ENCODE results near the gene ASTN1.

Gene ASTN1

DNA sequence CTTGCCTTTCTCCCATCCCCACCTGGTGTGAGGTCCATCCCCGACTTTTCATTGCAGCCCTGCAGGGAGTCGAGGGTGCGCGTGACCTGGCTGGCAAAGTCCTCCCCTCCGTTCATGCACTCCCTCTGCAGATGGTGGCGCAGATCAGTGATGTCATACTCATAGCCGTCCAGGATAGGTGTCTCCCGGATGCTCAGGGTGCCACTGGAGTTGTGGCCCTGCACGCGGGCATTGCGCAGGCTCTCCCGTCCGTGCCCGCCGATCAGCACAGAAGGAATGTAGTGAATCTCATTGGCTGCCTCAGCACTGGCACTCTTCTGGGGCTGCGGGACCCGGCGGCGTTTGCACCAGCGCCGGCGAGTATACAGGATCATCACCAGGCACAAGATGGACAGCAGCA lies 132.1 kb downstream of the ASTN1 start:
- 96% methylated on average over 18 of the region's 22 CpGs for WGBS
- no peak overlapping the region for H3K14ac ChIP-seq (ENCODE audit: low read length in 2 of 2)

GRCh38 chr1:177024623-177025022 lies 139.9 kb downstream of the ASTN1 start:
- Histone ChIP-seq H2BK5ac (ENCODE audit: low read depth, low read length, poor library complexity, severe bottlenecking) (no peak overlapping the region), H3K4me1 (ENCODE audit: control insufficient read depth, insufficient read depth, low read depth, low read length) (no peaks in the 10 kb centered on the region), H2BK15ac (ENCODE audit: low read depth, poor library complexity, severe bottlenecking) (no peak overlapping the region), H2AFZ (ENCODE audit: low read depth, low read length) (no peak overlapping the region), H3K14ac (ENCODE audit: low read length in 2 of 2) (no peak overlapping the region), H3K9me3 (ENCODE audit: control insufficient read depth, low read length) (no peaks in the 10 kb centered on the region), H3K27ac (ENCODE audit: low read length, poor library complexity, severe bottlenecking) (no peak overlapping the region), H3K36me3 (ENCODE audit: control insufficient read depth in 1 of 2, insufficient read depth in 2 of 2, low read depth in 1 of 2, low read length in 2 of 2) (no peaks in the 10 kb centered on the region), H2AK5ac (ENCODE audit: low read length, severe bottlenecking) (no peak overlapping the region), H3K4ac (ENCODE audit: low read depth in 1 of 2, low read length in 2 of 2) (no peak overlapping the region), H4K8ac (ENCODE audit: low read length) (no peak overlapping the region), H2BK12ac (ENCODE audit: low read length in 2 of 2) (no peak overlapping the region), H4K91ac (ENCODE audit: low read length) (no peak overlapping the region), H3K4me3 (ENCODE audit: insufficient read depth in 1 of 2, low read depth in 1 of 2, low read length in 2 of 2) (no peak overlapping the region), H3K27me3 (ENCODE audit: control insufficient read depth in 1 of 2, insufficient read depth in 1 of 2, low read length in 2 of 2) (peaks cover 0 to 3% of the 10 kb centered on the region in 2 experiments), H2BK120ac (ENCODE audit: low read depth, low read length) (no peak overlapping the region), H3K18ac (ENCODE audit: low read depth in 1 of 2, low read length in 2 of 2) (no peak overlapping the region), H3K4me2 (ENCODE audit: low read length, poor library complexity, severe bottlenecking) (no peak overlapping the region), H3K23ac (ENCODE audit: low read length in 2 of 2) (no peak overlapping the region), H3K9ac (ENCODE audit: low read length) (no peak overlapping the region), H3K79me1 (replicated peaks; ENCODE audit: low read length, poor library complexity, severe bottlenecking) (no peaks in the 10 kb centered on the region)
- no peak for DNase-seq
- 82% methylated on average over 4 of the region's 4 CpGs for WGBS

More for the DNA sequence above, 132.1 kb downstream of the ASTN1 start:
- H2BK120ac ChIP-seq (ENCODE audit: low read depth, low read length) = no peak overlapping the region
- H3K36me3 ChIP-seq (ENCODE audit: control insufficient read depth in 1 of 2, insufficient read depth in 2 of 2, low read depth in 1 of 2, low read length in 2 of 2) = no peaks in the 10 kb centered on the region
- no peak overlapping the region for H3K27ac ChIP-seq (ENCODE audit: low read length, poor library complexity, severe bottlenecking)
- no peak overlapping the region for H3K4me2 ChIP-seq (ENCODE audit: low read length, poor library complexity, severe bottlenecking)
- H2BK12ac ChIP-seq (ENCODE audit: low read length in 2 of 2) = no peak overlapping the region
- DNase-seq = no peak
- H2BK5ac ChIP-seq (ENCODE audit: low read depth, low read length, poor library complexity, severe bottlenecking) = no peak overlapping the region
- no peak overlapping the region for H2BK15ac ChIP-seq (ENCODE audit: low read depth, poor library complexity, severe bottlenecking)
- H3K9ac ChIP-seq (ENCODE audit: low read length) = no peak overlapping the region
- no peak overlapping the region for H3K4me3 ChIP-seq (ENCODE audit: insufficient read depth in 1 of 2, low read depth in 1 of 2, low read length in 2 of 2)
- H3K23ac ChIP-seq (ENCODE audit: low read length in 2 of 2) = no peak overlapping the region
- no peak overlapping the region for H4K91ac ChIP-seq (ENCODE audit: low read length)
- no peak overlapping the region for H2AK5ac ChIP-seq (ENCODE audit: low read length, severe bottlenecking)
- no peaks in the 10 kb centered on the region for H3K4me1 ChIP-seq (ENCODE audit: control insufficient read depth, insufficient read depth, low read depth, low read length)
- H2AFZ ChIP-seq (ENCODE audit: low read depth, low read length) = no peak overlapping the region
- H4K8ac ChIP-seq (ENCODE audit: low read length) = no peak overlapping the region
- no peak overlapping the region for H3K4ac ChIP-seq (ENCODE audit: low read depth in 1 of 2, low read length in 2 of 2)
- peaks cover 7 to 10% of the 10 kb centered on the region in 2 experiments for H3K27me3 ChIP-seq (ENCODE audit: control insufficient read depth in 1 of 2, insufficient read depth in 1 of 2, low read length in 2 of 2)
- no peaks in the 10 kb centered on the region for H3K9me3 ChIP-seq (ENCODE audit: control insufficient read depth, low read length)
- H3K18ac ChIP-seq (ENCODE audit: low read depth in 1 of 2, low read length in 2 of 2) = no peak overlapping the region
- H3K79me1 ChIP-seq (replicated peaks; ENCODE audit: low read length, poor library complexity, severe bottlenecking) = no peaks in the 10 kb centered on the region

DNA sequence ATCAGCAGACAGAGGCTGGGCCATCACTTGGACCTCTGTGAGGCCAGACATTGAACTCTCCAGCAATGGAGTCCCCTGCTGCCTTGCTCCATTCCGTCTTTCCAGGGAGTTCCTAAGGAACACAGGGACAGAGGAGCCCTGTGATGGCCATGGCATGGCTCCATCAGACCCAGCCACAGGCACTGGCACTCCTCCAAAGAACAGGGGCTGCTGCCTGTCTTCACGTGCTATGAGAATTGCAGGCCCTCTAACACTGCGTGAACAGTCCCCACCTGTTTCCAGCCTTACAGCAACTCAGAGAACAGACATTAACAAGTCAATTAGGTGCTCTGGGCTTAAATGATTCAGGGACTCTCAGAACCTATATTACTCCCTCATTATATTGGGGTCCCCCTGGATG lies 140.8 kb downstream of the ASTN1 start:
- no peak overlapping the region for H3K9ac ChIP-seq (ENCODE audit: low read length)
- H2BK120ac ChIP-seq (ENCODE audit: low read depth, low read length) = no peak overlapping the region
- no peak for DNase-seq
- H2AK5ac ChIP-seq (ENCODE audit: low read length, severe bottlenecking) = no peak overlapping the region
- no peak overlapping the region for H3K4me2 ChIP-seq (ENCODE audit: low read length, poor library complexity, severe bottlenecking)
- no peak overlapping the region for H2BK12ac ChIP-seq (ENCODE audit: low read length in 2 of 2)
- no peaks in the 10 kb centered on the region for H3K79me1 ChIP-seq (replicated peaks; ENCODE audit: low read length, poor library complexity, severe bottlenecking)
- no peak overlapping the region for H3K23ac ChIP-seq (ENCODE audit: low read length in 2 of 2)
- H3K14ac ChIP-seq (ENCODE audit: low read length in 2 of 2) = no peak overlapping the region
- no peaks in the 10 kb centered on the region for H3K4me1 ChIP-seq (ENCODE audit: control insufficient read depth, insufficient read depth, low read depth, low read length)
- H3K9me3 ChIP-seq (ENCODE audit: control insufficient read depth, low read length) = no peaks in the 10 kb centered on the region
- no peak overlapping the region for H3K27ac ChIP-seq (ENCODE audit: low read length, poor library complexity, severe bottlenecking)
- WGBS = 76% methylated on average over 3 of the region's 3 CpGs
- no peak overlapping the region for H2AFZ ChIP-seq (ENCODE audit: low read depth, low read length)
- H2BK15ac ChIP-seq (ENCODE audit: low read depth, poor library complexity, severe bottlenecking) = no peak overlapping the region
- H3K4me3 ChIP-seq (ENCODE audit: insufficient read depth in 1 of 2, low read depth in 1 of 2, low read length in 2 of 2) = no peak overlapping the region
- no peaks in the 10 kb centered on the region for H3K36me3 ChIP-seq (ENCODE audit: control insufficient read depth in 1 of 2, insufficient read depth in 2 of 2, low read depth in 1 of 2, low read length in 2 of 2)
- no peak overlapping the region for H4K8ac ChIP-seq (ENCODE audit: low read length)
- H4K91ac ChIP-seq (ENCODE audit: low read length) = no peak overlapping the region
- H3K27me3 ChIP-seq (ENCODE audit: control insufficient read depth in 1 of 2, insufficient read depth in 1 of 2, low read length in 2 of 2) = peaks cover 0 to 3% of the 10 kb centered on the region in 2 experiments
- no peak overlapping the region for H2BK5ac ChIP-seq (ENCODE audit: low read depth, low read length, poor library complexity, severe bottlenecking)
- no peak overlapping the region for H3K4ac ChIP-seq (ENCODE audit: low read depth in 1 of 2, low read length in 2 of 2)
- no peak overlapping the region for H3K18ac ChIP-seq (ENCODE audit: low read depth in 1 of 2, low read length in 2 of 2)

- Histone ChIP-seq H2BK5ac (ENCODE audit: low read depth, low read length, poor library complexity, severe bottlenecking) (no peak overlapping the region), H2AFZ (ENCODE audit: low read depth, low read length) (no peak overlapping the region), H3K36me3 (ENCODE audit: control insufficient read depth in 1 of 2, insufficient read depth in 2 of 2, low read depth in 1 of 2, low read length in 2 of 2) (no peaks in the 10 kb centered on the region), H3K4me2 (ENCODE audit: low read length, poor library complexity, severe bottlenecking) (no peak overlapping the region), H3K23ac (ENCODE audit: low read length in 2 of 2) (no peak overlapping the region), H3K27me3 (ENCODE audit: control insufficient read depth in 1 of 2, insufficient read depth in 1 of 2, low read length in 2 of 2) (peaks cover 0 to 7% of the 10 kb centered on the region in 2 experiments), H3K79me1 (replicated peaks; ENCODE audit: low read length, poor library complexity, severe bottlenecking) (no peaks in the 10 kb centered on the region), H3K14ac (ENCODE audit: low read length in 2 of 2) (no peak overlapping the region), H3K27ac (ENCODE audit: low read length, poor library complexity, severe bottlenecking) (no peak overlapping the region), H3K4ac (ENCODE audit: low read depth in 1 of 2, low read length in 2 of 2) (no peak overlapping the region), H2BK120ac (ENCODE audit: low read depth, low read length) (no peak overlapping the region), H4K91ac (ENCODE audit: low read length) (no peak overlapping the region), H3K4me3 (ENCODE audit: insufficient read depth in 1 of 2, low read depth in 1 of 2, low read length in 2 of 2) (no peak overlapping the region), H3K18ac (ENCODE audit: low read depth in 1 of 2, low read length in 2 of 2) (no peak overlapping the region), H4K8ac (ENCODE audit: low read length) (no peak overlapping the region), H3K9ac (ENCODE audit: low read length) (no peak overlapping the region), H3K4me1 (ENCODE audit: control insufficient read depth, insufficient read depth, low read depth, low read length) (no peaks in the 10 kb centered on the region), H2AK5ac (ENCODE audit: low read length, severe bottlenecking) (no peak overlapping the region), H3K9me3 (ENCODE audit: control insufficient read depth, low read length) (no peaks in the 10 kb centered on the region), H2BK15ac (ENCODE audit: low read depth, poor library complexity, severe bottlenecking) (no peak overlapping the region), H2BK12ac (ENCODE audit: low read length in 2 of 2) (no peak overlapping the region)
- 86% methylated on average over 14 of the region's 14 CpGs for WGBS
- no peak for DNase-seq
These were observed 141.3 kb downstream of the ASTN1 start for GRCh38 chr1:177023249-177023648.

All from mesenchymal stem cell (in vitro differentiated cells and primary cell).